GM12892 (cell line): ENCODE data around the gene SS18L1.

ENCODE experiments used
- DNase-seq: peaks from one replicate; pipeline ENCODE4 v3.0.0; 2011; ENCODE audit not compliant: insufficient read length
- FAIRE-seq: peaks from 2 replicates; lab custom pipeline; 2011; peaks lifted over from hg19 to GRCh38; lab: Jason Lieb, UNC
- POLR2A ChIP-seq: IDR thresholded peaks from 2 replicates; pipeline ENCODE4 v1.6.1; 2011; ENCODE audit warnings: low read depth, low read length, control low read depth
- POLR2AphosphoS5 ChIP-seq: IDR thresholded peaks from 2 replicates; pipeline ENCODE4 v1.6.1; 2011; ENCODE audit warnings: low read depth, low read length, control low read depth
- TAF1 ChIP-seq: IDR thresholded peaks from 2 replicates; pipeline ENCODE4 v1.6.1; 2011; ENCODE audit warnings: low read depth, mild to moderate bottlenecking, control low read depth, low read length, borderline replicate concordance

SS18L1 gene

DNA sequence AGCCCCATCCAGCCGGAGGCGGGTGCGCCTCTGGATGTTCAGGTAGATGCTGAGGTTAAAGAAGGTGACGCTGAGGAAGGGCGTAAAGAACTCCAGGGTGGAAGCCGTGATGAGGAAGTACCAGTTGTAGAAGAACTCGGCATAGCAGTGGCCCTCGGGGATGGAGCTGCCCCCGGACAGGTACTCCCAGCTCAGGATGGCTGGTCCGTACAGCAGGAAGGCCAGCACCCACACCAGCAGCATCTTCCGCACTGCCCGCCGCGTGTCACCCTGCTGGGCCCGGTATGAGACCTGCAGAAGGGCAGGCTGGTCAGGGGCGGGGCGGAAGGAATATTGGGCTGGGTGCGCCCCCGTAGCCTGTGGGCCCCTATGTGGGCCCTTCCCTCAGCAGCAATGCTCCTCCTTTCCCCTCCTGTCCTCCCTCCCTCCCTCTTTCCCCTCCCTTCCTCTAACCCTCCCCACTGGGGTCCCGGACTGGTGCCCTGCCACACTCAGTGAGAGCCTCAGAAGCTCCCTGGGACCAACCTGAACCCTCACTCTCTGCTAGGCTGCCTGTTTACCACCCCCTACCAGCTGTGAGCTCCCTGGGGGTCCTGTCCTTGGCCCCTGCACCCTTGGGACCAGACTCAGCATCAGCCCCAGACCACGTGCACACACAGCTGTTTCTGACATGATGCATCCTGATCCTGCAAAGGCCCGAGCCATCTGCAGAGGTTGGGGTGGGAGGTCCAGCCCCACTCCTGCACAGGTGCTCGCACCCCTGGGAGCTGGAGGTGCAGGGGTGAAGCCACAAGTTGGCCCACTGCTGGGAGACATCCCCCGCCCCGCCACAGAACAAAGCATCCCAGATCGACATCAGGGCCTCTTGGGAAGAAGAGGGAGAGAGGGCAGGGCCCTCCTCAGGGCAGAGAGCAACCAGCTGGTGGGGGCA is 73.3 kb downstream of the SS18L1 start:
- no peak for TF ChIP-seq POLR2AphosphoS5
- TF ChIP-seq POLR2A = no peak
- TF ChIP-seq TAF1 = no peak
- DNase-seq (no peak), FAIRE-seq (no peak)

DNA sequence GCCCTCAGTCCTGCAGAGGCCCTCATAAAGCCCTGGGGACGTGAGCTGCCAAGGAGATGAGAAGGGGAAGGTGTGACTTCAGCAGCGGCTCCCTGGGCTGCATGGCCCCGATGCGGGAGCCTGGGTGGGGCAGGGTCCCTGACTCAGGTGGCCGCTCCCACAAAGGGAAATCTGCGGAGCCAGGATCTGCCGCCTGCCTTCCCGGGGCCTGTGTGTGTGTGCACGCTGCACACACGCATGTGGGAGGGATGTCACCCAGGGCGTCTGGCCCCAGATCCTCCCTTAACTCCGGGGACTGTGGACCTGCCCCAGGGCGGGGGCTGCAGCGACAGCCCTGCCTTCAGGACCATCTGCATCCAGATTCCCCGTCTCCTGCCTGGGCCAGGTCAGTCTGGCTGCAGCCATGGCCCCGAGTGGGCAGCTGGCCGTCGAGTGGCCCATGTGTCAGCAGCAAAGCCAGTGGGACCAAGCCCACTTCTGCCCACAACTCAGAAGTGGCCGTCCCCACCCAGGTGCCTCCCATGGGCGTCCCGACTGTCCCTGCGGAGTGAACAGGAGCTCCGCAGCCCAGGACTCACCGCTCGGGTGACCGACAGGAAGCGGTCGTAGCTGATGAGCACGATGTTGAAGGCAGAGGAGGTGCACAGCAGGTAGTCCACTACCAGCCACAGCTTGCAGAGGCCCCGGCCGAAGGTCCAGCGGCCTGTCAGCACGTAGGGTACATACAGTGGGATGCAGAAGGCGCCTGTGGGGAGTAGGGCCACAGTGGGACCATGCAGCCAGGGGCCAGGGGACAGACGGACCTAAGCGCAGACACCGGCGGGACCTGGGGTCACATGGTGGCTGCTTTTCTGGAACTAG is 74.6 kb downstream of the SS18L1 start:
- DNase-seq = no peak
- no peak for FAIRE-seq
- no peak for TF ChIP-seq TAF1
- TF ChIP-seq POLR2A = no peak
- TF ChIP-seq POLR2AphosphoS5 = no peak

DNA sequence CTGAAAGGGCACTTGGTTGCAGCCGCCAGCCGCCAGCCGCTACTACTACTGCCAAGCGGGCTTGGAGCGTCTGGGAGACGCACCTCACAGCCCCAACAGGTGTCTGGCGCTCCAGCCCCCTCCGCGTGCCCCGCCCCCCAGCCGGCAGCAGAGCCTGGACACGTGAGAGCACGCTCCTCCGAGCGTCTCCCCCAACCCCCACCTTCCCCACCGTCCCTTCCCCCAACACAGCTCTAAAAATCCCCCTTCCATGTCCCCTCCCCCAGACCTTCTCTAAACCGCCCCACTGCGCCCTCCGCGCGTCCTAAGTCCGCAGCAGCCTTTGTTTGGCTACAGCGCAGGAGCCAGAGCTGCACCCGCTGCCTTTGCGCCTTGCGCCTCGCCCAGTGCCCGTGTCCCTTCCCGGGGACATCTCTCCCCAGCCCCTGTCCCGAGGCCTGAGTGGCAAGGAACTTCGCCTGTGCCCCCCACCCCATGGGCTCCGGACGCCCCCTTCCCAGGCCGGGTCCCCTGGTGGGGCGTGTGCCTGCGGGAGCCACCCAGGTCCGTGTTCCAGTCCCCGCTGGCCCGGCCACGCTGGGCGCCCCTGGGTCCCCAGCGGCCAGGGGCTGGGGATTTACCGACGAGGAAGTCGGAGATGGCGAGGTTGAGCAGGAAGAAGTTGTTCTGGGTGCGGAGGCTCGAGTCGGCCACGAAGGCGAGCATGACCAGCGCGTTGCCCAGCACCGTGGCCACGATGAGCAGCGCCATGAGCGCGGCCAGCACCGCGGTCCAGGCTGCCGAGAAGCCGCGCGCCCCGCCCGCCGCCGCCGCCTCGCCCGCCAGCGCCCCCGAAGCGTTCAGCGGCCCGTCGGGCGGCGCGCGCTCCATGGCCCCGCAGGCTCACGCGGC is 75.8 kb downstream of the SS18L1 start:
- FAIRE-seq (no peak), DNase-seq (no peak)
- TF ChIP-seq POLR2AphosphoS5 (no peak), TAF1 (no peak), POLR2A (no peak)

DNA sequence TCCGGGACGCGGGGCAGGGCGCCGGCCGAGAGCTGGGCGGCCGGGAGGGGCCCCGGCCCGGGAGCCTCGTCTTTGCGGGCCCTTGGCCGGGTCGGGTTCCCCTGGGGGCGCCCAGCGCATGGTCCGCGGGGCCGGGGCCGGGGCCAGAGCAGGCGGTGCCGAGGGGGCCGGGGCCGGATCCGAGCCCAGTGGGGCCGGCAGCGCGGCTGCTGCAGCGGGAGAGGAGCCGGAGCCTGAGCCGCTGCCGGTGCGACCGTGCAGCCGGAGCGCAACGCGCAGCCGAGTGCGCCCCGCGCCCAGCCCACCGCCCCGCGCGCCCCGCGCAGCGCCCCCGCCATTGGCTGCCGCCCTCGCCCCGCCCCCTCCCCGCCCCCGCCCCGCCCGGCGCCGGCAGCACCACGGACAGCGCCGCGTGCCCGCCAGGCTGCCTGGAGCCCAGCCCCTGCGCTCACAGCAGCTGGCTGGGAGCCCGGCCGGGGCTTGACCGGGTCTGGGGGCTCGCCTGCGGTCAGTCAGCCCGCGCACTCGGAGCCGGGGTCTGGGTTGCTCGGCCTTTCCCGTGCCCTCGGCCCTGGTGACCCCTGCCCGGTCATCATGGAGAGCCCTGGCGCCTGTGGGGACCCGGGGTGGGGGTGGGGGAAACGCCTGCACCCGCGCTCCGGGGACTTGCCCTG is 76.6 kb downstream of the SS18L1 start, which contains the start of gene HRH3:
HRH3 (minus strand) TSS at position 287 of the 674 bp plus-strand sequence. CDS start 308 bp downstream, outside the sequence.
- no peak for TF ChIP-seq POLR2A
- DNase-seq = peak; percentile 81
- no peak for FAIRE-seq

DNA sequence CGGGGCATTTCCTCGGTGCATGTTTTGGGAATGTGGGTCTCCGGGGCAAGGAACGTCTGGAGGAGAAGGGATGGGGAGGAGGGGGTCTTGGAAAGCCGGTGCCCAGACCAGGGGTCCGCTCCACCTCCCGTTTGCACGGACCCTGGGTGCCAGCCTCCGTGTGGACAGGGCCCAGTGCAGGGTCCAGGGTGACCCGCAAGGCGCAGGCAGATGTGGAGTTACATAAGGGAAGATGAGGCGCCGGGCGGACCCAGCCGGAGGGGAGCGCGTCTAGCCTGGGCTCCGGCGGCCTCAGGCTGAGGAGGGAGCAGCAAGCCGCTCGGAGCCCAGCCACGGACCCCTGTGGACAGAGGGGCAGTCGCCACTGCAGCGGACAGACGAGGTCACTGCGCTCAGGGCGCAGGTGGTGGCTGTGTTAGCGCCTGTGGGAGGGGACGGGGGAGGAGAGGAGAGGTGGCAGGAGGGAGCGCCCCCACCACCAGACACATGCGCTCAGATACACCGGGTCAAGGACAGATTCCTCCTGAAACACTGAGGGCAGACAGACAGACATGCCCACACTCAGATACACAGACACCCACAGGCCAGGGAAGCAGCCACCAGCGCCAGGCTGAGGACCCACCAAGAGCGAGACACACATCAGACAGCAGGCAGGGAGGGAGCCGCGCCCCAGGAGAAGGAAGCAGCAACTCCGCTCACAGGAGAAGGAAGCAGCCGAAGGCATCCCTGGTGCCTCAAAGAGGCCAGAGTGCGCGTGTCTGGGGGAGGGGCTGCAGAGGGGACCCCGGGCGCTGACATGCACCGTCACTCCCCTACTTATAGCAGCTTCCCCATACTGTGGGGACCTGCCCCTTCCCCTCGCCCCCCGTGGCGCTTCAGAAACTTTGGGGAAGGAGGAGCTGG is 77.3 kb downstream of the SS18L1 start:
- FAIRE-seq (no peak), DNase-seq (no peak)
- TF ChIP-seq POLR2AphosphoS5 (no peak), POLR2A (no peak), TAF1 (no peak)

DNA sequence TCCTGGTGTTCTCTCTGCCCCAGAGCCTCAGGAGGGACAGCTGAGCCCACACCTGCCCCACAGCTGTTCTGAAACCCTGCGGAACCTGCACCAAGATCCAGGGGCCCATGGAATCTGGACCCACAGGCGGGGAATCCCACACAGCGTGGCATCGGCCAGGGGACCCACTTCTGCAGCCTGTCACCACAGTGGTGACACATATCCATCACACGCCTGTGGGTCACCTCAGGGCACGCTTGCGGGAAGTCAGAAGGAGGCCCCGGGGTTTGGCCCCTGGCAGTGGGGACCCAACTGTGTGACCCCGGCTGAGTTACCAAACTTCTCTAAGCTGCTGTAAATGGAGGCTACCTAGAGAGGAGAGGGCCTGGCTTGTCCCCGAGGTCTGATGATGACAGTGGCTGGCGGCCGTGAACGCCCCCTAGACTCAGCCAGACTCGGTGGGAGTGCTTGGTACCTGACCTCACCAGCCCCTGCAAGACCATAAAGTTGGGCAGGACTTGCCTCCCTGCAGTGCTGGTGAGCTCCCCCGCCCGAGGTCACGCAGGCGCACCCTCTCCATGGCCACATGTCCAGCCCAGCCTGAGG is 78.8 kb downstream of the SS18L1 start:
- DNase-seq = no peak
- no peak for TF ChIP-seq POLR2AphosphoS5
- TF ChIP-seq POLR2A = no peak
- no peak for TF ChIP-seq TAF1
- no peak for FAIRE-seq

DNA sequence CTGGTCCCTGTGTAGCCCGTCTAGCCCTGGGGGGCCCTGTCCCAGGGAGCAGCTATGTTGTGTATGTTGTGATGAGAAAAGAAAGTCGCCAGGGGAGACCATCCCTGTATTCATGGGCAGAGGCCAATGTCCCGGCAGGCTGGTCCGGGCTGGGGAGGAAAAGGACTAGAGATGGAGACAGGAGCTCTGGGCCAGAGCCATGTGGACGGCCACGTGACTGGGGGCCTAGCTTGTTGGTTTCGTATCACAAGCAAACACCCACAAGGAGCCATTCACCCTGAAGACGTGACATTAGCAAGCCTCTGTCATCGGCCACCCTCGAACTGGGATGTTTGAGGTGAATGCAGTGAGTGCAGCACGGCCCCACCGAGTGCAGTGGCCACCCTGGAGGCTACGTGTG is 79.4 kb downstream of the SS18L1 start:
- TF ChIP-seq POLR2A = no peak
- TF ChIP-seq POLR2AphosphoS5 = no peak
- TF ChIP-seq TAF1 = no peak
- DNase-seq (no peak), FAIRE-seq (no peak)

DNA sequence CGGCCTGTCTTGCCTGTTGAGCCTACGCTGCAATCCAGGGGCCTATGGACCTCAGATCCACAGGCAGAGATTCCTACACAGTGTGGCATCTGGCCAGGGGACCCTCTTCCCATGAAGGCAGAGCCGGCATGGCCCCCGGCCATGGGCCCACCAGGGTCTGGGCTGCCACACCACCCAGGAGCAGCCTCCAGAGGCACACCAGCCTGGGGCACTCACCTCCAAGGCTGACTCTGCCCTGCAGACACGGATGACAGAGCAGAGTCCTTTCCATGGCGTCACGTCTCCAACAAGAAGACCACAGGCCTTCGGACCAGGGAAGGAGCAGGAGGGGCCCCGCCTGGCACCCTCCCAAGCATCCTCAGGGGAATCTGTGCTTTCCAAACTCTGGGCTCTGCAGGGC is 80.0 kb downstream of the SS18L1 start:
- FAIRE-seq (no peak), DNase-seq (no peak)
- no peak for TF ChIP-seq POLR2A
- no peak for TF ChIP-seq TAF1
- no peak for TF ChIP-seq POLR2AphosphoS5

DNA sequence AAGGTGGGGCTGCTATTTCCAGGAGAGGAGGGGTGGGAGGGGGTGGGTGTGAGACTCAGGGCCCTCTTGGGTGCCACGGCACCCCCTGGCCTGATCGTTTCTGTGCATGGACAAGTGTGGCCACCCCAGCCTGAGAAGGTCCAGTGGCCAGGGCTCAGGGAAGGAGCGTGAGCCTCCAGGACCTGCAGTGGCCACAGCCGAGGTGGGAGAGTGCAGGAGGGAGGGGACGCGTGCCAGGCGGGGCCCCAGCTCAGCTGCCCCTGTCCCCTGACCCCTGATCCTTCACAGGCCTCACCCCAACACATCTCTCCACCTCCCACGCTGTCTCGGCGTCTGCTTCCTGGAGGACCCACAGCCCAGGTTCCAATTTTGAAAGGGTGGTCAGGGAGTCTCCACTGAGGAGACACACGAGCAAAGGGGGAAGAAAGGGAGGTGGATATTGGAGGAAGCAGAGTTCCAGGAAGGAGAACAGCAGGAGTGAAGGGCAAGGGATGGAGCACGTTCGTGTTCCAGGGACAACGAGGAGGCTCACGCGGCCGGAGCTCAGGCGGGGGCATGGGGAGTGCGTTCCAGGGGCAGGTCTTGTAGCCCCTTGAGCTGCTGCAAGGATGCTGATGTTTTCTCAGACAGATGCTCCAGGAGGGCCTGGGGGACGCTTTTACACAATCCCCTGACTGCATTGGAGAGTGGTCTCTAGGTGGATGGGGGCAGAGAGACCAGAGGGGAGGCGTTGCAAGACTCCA is 80.7 kb downstream of the SS18L1 start:
- FAIRE-seq = no peak
- no peak for DNase-seq
- TF ChIP-seq POLR2AphosphoS5 = no peak
- no peak for TF ChIP-seq TAF1
- TF ChIP-seq POLR2A = no peak
